Neural crest cell (in vitro differentiated cells): ENCODE measurements around the gene ANKRD29. TPM values are rescaled to one million over a fixed set of nuclear protein-coding genes. Genes with fewer than 3 reads are reported as not detected.

Experiments
- DNase-seq: peaks from one replicate; pipeline ENCODE4 v3.0.0; 2021; ENCODE audit warnings: low read depth, mixed read lengths, low spot score
- H3K27ac Mint-ChIP-seq: one replicate; pipeline ENCODE4 v1.8.0; 2021; ENCODE audit warnings: mild to moderate bottlenecking, mixed read lengths; ENCODE audit not compliant: unreplicated experiment
- H3K27me3 Mint-ChIP-seq: 2 replicates; pipeline ENCODE4 v1.8.0; 2021; ENCODE audit warnings: low read depth, mild to moderate bottlenecking, mixed read lengths
- H3K36me3 Mint-ChIP-seq: 2 replicates; pipeline ENCODE4 v1.8.0; 2021; ENCODE audit warnings: low read depth, mild to moderate bottlenecking, mixed read lengths
- H3K4me1 Mint-ChIP-seq: 2 replicates; pipeline ENCODE4 v1.8.0; 2021; ENCODE audit warnings: mixed read lengths
- H3K4me3 Mint-ChIP-seq: one replicate; pipeline ENCODE4 v1.8.0; 2021; ENCODE audit warnings: mild to moderate bottlenecking, mixed read lengths
- H3K9me3 Mint-ChIP-seq: 2 replicates; pipeline ENCODE4 v1.8.0; 2021; ENCODE audit warnings: mixed read lengths
- CTCF ChIP-seq: fragments of 200-600 bp; sonication (generic); conservative IDR thresholded peaks from 2 replicates; pipeline ENCODE4 v1.5.0; 2021; ENCODE audit warnings: antibody characterized with exemption, mild to moderate bottlenecking
- total RNA-seq: library from RNA; stranded (reverse); gene quantifications from 2 replicates; pipeline ENCODE4 v1.2.1, GENCODE V29; 2021

The ANKRD29 gene
- total RNA-seq, 1 donor from 2014 or later: 0.61 TPM

GRCh38 chr18:23584019-23584983 lies 78.4 kb downstream of the ANKRD29 start:
- Mint-ChIP-seq H3K9me3 (no peaks in the 10 kb centered on the region), H3K4me1 (peaks cover 65% of the 10 kb centered on the region), H3K27ac (peak overlapping the region; percentile 91), H3K4me3 (peak overlapping the region; percentile 84), H3K36me3 (peaks cover 2% of the 10 kb centered on the region), H3K27me3 (peaks cover 3% of the 10 kb centered on the region)
- DNase-seq: no peak
- no peak for TF ChIP-seq CTCF

GRCh38 chr18:23583071-23583865 lies 79.4 kb downstream of the ANKRD29 start:
- Mint-ChIP-seq H3K4me1 (peaks cover 76% of the 10 kb centered on the region), H3K36me3 (peaks cover 6% of the 10 kb centered on the region), H3K27ac (peak overlapping the region; percentile 91), H3K27me3 (peaks cover under 1% of the 10 kb centered on the region), H3K9me3 (no peaks in the 10 kb centered on the region), H3K4me3 (peak overlapping the region; percentile 84)
- TF ChIP-seq CTCF: no peak
- DNase-seq: peak; percentile 14

DNA sequence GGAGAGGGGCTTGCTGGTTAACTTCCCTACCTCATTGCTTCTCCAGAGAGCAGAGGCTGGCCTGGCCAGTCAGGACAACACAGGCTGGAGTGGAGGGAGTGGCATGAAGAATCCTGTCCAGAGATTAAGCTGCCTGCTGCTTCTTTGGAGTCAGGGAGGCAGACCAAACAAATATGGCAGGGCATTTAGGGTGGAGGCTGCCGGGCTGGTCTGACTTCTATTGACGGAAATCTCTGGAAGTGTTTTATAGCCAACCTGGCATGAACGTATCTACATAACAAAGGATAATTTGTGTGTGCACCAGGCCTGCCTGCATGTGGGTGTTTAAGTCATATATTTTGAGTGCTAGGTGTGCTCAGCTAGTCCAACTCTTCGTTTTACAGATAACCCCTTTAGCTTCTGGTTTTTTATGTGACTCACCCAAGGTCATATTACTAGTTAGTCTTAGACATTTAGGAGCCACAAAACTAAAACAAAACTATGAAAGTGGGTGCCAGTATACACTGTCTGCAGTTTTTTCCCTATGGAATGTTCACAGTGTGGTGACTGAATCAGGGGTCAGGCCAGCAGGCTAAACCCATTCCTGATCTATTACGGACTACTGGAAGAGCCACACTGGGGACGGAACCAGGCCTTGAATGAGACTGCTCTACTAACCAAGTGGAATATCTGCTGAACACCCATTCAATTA lies 81.9 kb downstream of the ANKRD29 start:
- H3K9me3 Mint-ChIP-seq: no peaks in the 10 kb centered on the region
- no peak for DNase-seq
- H3K27ac Mint-ChIP-seq: peak overlapping the region; percentile 57
- no peaks in the 10 kb centered on the region for H3K27me3 Mint-ChIP-seq
- H3K4me3 Mint-ChIP-seq: no peak overlapping the region
- H3K36me3 Mint-ChIP-seq: peaks cover 13% of the 10 kb centered on the region
- peaks cover 73% of the 10 kb centered on the region for H3K4me1 Mint-ChIP-seq
- TF ChIP-seq CTCF: no peak

DNA sequence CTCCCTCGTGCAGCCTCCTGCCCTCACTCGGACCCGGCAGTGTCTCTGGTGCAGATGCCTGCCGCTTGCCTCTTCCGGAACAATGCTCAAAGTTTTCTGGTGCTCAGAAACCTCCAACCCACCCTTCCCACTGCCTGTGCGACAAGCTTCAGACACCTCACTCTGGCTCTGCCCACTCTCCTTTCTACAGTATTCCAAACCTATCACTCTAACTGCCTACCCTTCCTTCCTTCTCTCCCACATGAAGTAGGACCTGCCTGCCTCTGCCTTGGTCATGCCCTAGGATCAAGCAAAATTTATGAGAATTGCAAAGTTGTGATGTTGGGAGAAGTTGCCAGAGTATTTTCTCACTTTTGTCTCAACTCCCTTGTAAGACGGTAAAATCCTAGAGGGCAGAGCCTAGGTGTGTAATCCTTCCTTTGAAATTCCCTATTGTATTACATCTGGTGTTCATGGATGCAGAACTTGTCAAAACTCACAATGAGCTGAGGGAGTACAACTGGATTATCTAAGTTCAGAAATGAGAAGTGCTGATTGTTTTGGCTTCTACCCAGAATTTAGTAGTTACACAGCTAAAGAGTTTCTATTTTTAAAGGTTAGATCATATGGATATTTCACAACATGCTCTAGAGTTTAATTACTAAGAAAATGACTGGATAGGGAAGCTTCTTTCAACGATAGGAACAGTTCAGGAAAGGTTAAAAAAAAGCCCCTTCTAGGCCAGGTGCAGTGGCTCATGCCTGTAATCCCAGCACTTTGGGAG lies 83.6 kb downstream of the ANKRD29 start:
- Mint-ChIP-seq H3K27ac (no peak overlapping the region), H3K4me1 (peaks cover 63% of the 10 kb centered on the region)

More for the DNA sequence above, 83.6 kb downstream of the ANKRD29 start:
- Mint-ChIP-seq H3K36me3 (peaks cover 13% of the 10 kb centered on the region), H3K27me3 (no peaks in the 10 kb centered on the region), H3K9me3 (no peaks in the 10 kb centered on the region), H3K4me3 (no peak overlapping the region)
- no peak for DNase-seq
- no peak for TF ChIP-seq CTCF
